Keratinocyte (primary cell): ENCODE measurements around the gene SLC34A1. TPM values are rescaled to one million over a fixed set of nuclear protein-coding genes. Genes with fewer than 3 reads are reported as not detected.
A peak's percentile ranks its signal among the peaks of the same experiment; 100 is the strongest.

Experiments
- DNase-seq: peaks from one replicate; pipeline ENCODE4 v3.0.0-alpha.2; 2011; ENCODE audit warnings: low read depth, missing footprints, low spot score
- FAIRE-seq: peaks from 2 replicates; lab custom pipeline; 2011; peaks lifted over from hg19 to GRCh38; lab: Jason Lieb, UNC
- H2AFZ ChIP-seq: 2 replicates; pipeline ENCODE4 v1.6.0; 2012; ENCODE audit warnings: low read length, control low read depth, inconsistent platforms; ENCODE audit not compliant: control insufficient read depth
- H3K27ac ChIP-seq: 2 replicates; pipeline ENCODE4 v1.5.1; 2011; ENCODE audit warnings: low read length; ENCODE audit not compliant: control insufficient read depth, insufficient read depth
- H3K27me3 ChIP-seq: 3 replicates; pipeline ENCODE4 v1.6.0; 2011; ENCODE audit warnings: low read length; ENCODE audit not compliant: control insufficient read depth, insufficient read depth; ENCODE audit errors: extremely low read depth
- H3K36me3 ChIP-seq, 2 experiments: 2 replicates in 1 of 2; 3 replicates in 1 of 2; pipeline ENCODE4 v1.5.1; 2011; ENCODE audit warnings: low read length in 2 of 2, mild to moderate bottlenecking in 1 of 2; ENCODE audit not compliant: control insufficient read depth in 2 of 2, insufficient read depth in 2 of 2; ENCODE audit errors: extremely low read depth in 1 of 2
- H3K4me1 ChIP-seq: 3 replicates; pipeline ENCODE4 v1.5.1; 2011; ENCODE audit warnings: low read length; ENCODE audit not compliant: control insufficient read depth, insufficient read depth; ENCODE audit errors: extremely low read depth
- H3K4me2 ChIP-seq: 3 replicates; pipeline ENCODE4 v1.6.0; 2011; ENCODE audit warnings: low read depth, low read length; ENCODE audit not compliant: control insufficient read depth, insufficient read depth; ENCODE audit errors: extremely low read depth
- H3K4me3 ChIP-seq, 3 experiments: fragments of 200-600 bp in 1 of 3; sonication (generic) in 1 of 3; 2 replicates in 2 of 3; 3 replicates in 1 of 3; pipeline ENCODE4 v1.5.1; 2011 to 2016; ENCODE audit warnings: low read length in 3 of 3, mild to moderate bottlenecking in 3 of 3, control low read depth in 2 of 3, inconsistent platforms in 1 of 3, low read depth in 1 of 3, mixed read lengths in 1 of 3, mixed run types in 1 of 3, moderate library complexity in 1 of 3; ENCODE audit not compliant: control insufficient read depth in 2 of 3, insufficient read depth in 2 of 3; ENCODE audit errors: extremely low read depth in 1 of 3
- H3K79me2 ChIP-seq: 2 replicates; pipeline ENCODE4 v1.6.0; 2012; ENCODE audit warnings: low read length; ENCODE audit not compliant: control insufficient read depth, insufficient read depth
- H3K9ac ChIP-seq: 3 replicates; pipeline ENCODE4 v1.6.0; 2011; ENCODE audit warnings: low read length; ENCODE audit not compliant: control insufficient read depth, insufficient read depth; ENCODE audit errors: extremely low read depth
- H3K9me1 ChIP-seq: 3 replicates; pipeline ENCODE4 v1.6.0; 2011; ENCODE audit warnings: low read length; ENCODE audit not compliant: control insufficient read depth, insufficient read depth; ENCODE audit errors: extremely low read depth
- H3K9me3 ChIP-seq: 2 replicates; pipeline ENCODE4 v1.5.1; 2012; ENCODE audit warnings: low read depth, low read length; ENCODE audit not compliant: control insufficient read depth
- H4K20me1 ChIP-seq: 3 replicates; pipeline ENCODE4 v1.6.0; 2011; ENCODE audit warnings: low read length; ENCODE audit not compliant: control insufficient read depth, insufficient read depth; ENCODE audit errors: extremely low read depth
- EZH2 ChIP-seq: IDR thresholded peaks from one replicate; pipeline ENCODE4 v1.6.1; 2012; ENCODE audit warnings: inconsistent platforms, mild to moderate bottlenecking, low read length, moderate library complexity
- dilution Hi-C: fragments of 300-500 bp; cut with MboI; formaldehyde crosslinking; loops from one replicate; pipeline ENCODE4 v1.7.0; 2020; ENCODE audit warnings: low sequenced_read_pairs; ENCODE audit not compliant: extremely low pct_ligation_motif_present
- polyA plus RNA-seq, 5 experiments: library from polyadenylated mRNA; depleted of rRNA in 3 of 5; stranded (reverse) in 3 of 5; stranded (forward) in 1 of 5; unstranded in 1 of 5; fragments of >200 nt; gene quantifications; 1 replicate in 1 of 5; 2 replicates in 3 of 5; 3 replicates in 1 of 5; pipeline versions ENCODE4 v1.2.1 to v1.2.3, GENCODE V29; 2011 to 2012; ENCODE audit warnings: missing spikeins in 2 of 5, low read depth in 1 of 5, low replicate concordance in 1 of 5
- TF ChIP-seq, protein P1 (sequence below), 3 experiments: IDR thresholded peaks in 1 of 3; conservative IDR thresholded peaks in 1 of 3; optimal IDR thresholded peaks in 1 of 3; 2 replicates in 2 of 3; 3 replicates in 1 of 3; pipeline versions ENCODE3 to v1.5.1; 2011; ENCODE audit warnings: low read length in 3 of 3, mild to moderate bottlenecking in 3 of 3, moderate library complexity in 2 of 3, control low read depth in 1 of 3, inconsistent platforms in 1 of 3; ENCODE audit not compliant: insufficient read depth in 2 of 3; ENCODE audit errors: extremely low read depth in 1 of 3

The SLC34A1 gene
- polyA plus RNA-seq, 1 donor (not counting 4 experiments of a cell fraction or from before 2014, with no cell fraction given), result 0.07 TPM

DNA sequence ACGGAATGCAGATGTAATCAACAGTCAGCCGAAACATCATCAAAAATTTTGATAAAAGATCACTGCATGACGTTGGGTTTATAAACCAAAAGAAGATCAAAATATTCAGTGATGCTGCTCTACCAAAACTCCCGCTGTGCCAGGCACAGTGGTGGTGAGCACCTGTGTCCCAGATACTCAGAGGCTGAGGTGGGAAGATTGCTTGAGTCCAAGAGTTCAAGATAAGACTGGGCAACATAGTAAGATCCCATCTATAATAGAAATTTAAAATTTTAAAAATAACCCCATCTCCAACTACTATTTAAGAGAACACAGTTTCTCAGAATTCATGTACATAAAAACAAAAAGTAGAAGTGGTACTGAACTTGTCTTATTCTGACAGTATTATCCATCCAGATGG, 36.5 kb upstream of the SLC34A1 start:
- no peak overlapping the region for H3K9ac ChIP-seq
- peaks cover 12 to 31% of the 10 kb centered on the region in 2 experiments for H3K36me3 ChIP-seq
- no peak overlapping the region for H2AFZ ChIP-seq
- H3K27ac ChIP-seq, result no peak overlapping the region
- H4K20me1 ChIP-seq, result peaks cover 4% of the 10 kb centered on the region
- dilution Hi-C loops, result no loop called here
- no peaks in the 10 kb centered on the region for H3K9me1 ChIP-seq
- H3K4me3 ChIP-seq, result no peak overlapping the region
- no peak overlapping the region for H3K4me2 ChIP-seq
- no peak for DNase-seq
- no peaks in the 10 kb centered on the region for H3K27me3 ChIP-seq
- peaks cover 25% of the 10 kb centered on the region for H3K4me1 ChIP-seq
- peaks cover 75% of the 10 kb centered on the region for H3K79me2 ChIP-seq
- FAIRE-seq, result no peak
- no peaks in the 10 kb centered on the region for H3K9me3 ChIP-seq
- TF ChIP-seq EZH2, result no peak
- TF ChIP-seq, protein P1, sequence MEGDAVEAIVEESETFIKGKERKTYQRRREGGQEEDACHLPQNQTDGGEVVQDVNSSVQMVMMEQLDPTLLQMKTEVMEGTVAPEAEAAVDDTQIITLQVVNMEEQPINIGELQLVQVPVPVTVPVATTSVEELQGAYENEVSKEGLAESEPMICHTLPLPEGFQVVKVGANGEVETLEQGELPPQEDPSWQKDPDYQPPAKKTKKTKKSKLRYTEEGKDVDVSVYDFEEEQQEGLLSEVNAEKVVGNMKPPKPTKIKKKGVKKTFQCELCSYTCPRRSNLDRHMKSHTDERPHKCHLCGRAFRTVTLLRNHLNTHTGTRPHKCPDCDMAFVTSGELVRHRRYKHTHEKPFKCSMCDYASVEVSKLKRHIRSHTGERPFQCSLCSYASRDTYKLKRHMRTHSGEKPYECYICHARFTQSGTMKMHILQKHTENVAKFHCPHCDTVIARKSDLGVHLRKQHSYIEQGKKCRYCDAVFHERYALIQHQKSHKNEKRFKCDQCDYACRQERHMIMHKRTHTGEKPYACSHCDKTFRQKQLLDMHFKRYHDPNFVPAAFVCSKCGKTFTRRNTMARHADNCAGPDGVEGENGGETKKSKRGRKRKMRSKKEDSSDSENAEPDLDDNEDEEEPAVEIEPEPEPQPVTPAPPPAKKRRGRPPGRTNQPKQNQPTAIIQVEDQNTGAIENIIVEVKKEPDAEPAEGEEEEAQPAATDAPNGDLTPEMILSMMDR (optimal IDR thresholded peaks at IDR 0.05 in 1 of 3, IDR thresholded peaks at IDR 0.05 in 1 of 3, conservative IDR thresholded peaks at IDR 0.05 in 1 of 3; ENCODE audit: extremely low read depth in 1 of 3, insufficient read depth in 2 of 3, low read length in 3 of 3), result no peak

DNA sequence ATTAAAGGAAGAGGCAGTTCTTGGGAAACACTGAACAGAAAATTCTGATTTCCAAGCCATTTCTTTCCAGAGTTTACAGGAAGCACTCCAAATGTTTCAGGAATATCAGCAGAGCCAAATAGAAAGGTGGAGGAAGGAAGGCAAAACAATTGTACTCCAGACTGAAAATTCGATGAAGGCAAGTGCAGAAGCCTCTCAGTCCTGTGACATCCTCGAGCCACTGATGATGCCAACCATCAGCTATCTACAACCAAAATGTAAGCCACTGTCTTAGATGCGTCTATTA, 34.9 kb upstream of the SLC34A1 start:
- dilution Hi-C loops, result no loop called here
- DNase-seq (no peak), FAIRE-seq (no peak)
- Histone ChIP-seq H3K4me2 (peak overlapping the region; percentile 95), H3K9me3 (no peaks in the 10 kb centered on the region), H3K9me1 (no peaks in the 10 kb centered on the region), H2AFZ (no peak overlapping the region), H3K36me3 (peaks cover 12 to 23% of the 10 kb centered on the region in 2 experiments), H4K20me1 (peaks cover 4% of the 10 kb centered on the region), H3K9ac (no peak overlapping the region), H3K27ac (no peak overlapping the region), H3K79me2 (peaks cover 63% of the 10 kb centered on the region), H3K4me1 (peaks cover 25% of the 10 kb centered on the region), H3K27me3 (no peaks in the 10 kb centered on the region), H3K4me3 (no peak overlapping the region)
- no peak for TF ChIP-seq EZH2
- TF ChIP-seq, protein P1 (optimal IDR thresholded peaks at IDR 0.05 in 1 of 3, IDR thresholded peaks at IDR 0.05 in 1 of 3, conservative IDR thresholded peaks at IDR 0.05 in 1 of 3; ENCODE audit: extremely low read depth in 1 of 3, insufficient read depth in 2 of 3, low read length in 3 of 3), result no peak
